Measurements from ENCODE around the gene RABL2A.
"Not testable (repeated sequence)": the region's sequence is repeated elsewhere in the genome, so short reads cannot be mapped to it uniquely, and the experiment has no call there.

The RABL2A gene

GRCh38 chr2:113663285-113664060 lies 36.4 kb downstream of the RABL2A start:
- H3K9me2 ChIP-seq (replicated peaks; ENCODE audit: control insufficient read depth, low read length); H3K27ac ChIP-seq (ENCODE audit: low read depth, low read length); H3K36me3 ChIP-seq (ENCODE audit: control insufficient read depth, low read length); H3F3A ChIP-seq (ENCODE audit: control insufficient read depth, insufficient read depth); H3K9me3 ChIP-seq (ENCODE audit: control insufficient read depth, insufficient read depth, low read length); H3K4me1 ChIP-seq (ENCODE audit: control insufficient read depth, low read length); H3K79me2 ChIP-seq (ENCODE audit: control insufficient read depth, low read length); H3K4me2 ChIP-seq (ENCODE audit: low read length); H3K4me3 ChIP-seq (ENCODE audit: low read length); H4K20me1 ChIP-seq (ENCODE audit: control insufficient read depth, insufficient read depth, low read depth, low read length); H3K27me3 ChIP-seq (ENCODE audit: control insufficient read depth, low read length): not testable (repeated sequence)

DNA sequence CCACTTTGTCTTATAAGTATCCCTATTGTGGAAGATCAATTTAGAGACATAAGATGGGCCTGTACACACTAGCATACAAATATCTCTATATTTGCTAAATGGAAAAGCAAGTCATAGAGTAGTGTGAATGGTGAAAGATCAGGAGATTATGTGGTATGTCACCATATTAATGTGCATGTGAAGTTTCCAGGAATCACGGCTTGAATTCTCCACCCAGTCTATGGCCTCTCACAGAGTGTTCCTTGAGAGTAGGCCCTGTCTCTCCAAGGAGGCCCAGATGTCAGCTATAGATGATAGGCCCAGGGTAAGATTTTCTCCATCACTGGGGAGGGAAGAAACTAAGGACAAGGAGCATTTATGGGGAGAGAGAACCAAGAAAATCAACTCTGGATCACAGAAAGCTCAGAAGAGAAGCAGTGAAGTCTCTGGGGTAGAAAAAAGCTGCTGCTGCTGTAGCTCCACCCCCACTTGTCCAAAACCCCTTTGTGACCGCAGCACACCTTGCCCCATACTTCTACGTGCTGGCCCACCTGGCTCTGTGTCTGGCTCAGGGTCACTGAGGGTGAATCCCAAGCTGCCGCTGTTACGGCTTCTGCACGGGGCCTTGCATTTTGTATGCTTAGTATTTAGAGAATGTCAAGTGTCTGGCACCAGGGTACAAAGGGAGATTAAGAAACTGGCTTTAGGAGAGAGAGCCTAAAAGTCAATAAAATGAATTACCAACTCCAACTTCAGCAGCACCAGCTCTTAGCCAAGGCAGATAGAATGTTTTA lies 37.9 kb downstream of the RABL2A start:
- not testable (repeated sequence) for H3F3A ChIP-seq (ENCODE audit: control insufficient read depth, insufficient read depth); H3K27me3 ChIP-seq (ENCODE audit: control insufficient read depth, low read length); H3K36me3 ChIP-seq (ENCODE audit: control insufficient read depth, low read length); H4K20me1 ChIP-seq (ENCODE audit: control insufficient read depth, insufficient read depth, low read depth, low read length); H3K79me2 ChIP-seq (ENCODE audit: control insufficient read depth, low read length); H3K4me2 ChIP-seq (ENCODE audit: low read length); H3K9me2 ChIP-seq (replicated peaks; ENCODE audit: control insufficient read depth, low read length); H3K9me3 ChIP-seq (ENCODE audit: control insufficient read depth, insufficient read depth, low read length); H3K4me3 ChIP-seq (ENCODE audit: low read length); H3K27ac ChIP-seq (ENCODE audit: low read depth, low read length); H3K4me1 ChIP-seq (ENCODE audit: control insufficient read depth, low read length)

DNA sequence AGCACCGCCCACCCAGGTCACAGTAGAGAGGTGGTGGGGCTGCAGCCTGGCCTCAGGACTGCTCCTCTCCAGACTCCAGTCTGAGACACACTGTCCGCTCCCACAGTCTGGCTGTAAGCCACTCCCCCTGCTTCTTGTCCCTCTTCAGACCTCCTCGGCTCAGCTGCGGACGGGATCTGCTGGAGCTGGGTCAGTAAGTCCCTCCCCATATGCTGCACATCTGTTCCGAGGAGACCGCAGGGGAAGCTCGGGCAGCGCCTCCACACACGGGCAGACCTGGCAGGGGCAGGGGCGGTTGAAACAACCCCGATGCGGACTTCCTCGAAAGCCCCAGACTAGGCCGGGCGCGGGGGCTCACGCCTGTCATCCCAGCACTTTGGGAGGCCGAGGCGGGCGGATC lies 41.9 kb downstream of the RABL2A start:
- H3K4me3 ChIP-seq (ENCODE audit: low read length), result not testable (repeated sequence)

GRCh38 chr2:113672326-113672932 lies 45.4 kb downstream of the RABL2A start:
- TF ChIP-seq CTCF (IDR thresholded peaks at IDR 0.05; ENCODE audit: low read depth, low read length, poor library complexity, severe bottlenecking) (no peak), EZH2phosphoT487 (IDR thresholded peaks at IDR 0.05; ENCODE audit: borderline replicate concordance, low read length) (no peak)
- no peak overlapping the region for H3K27ac ChIP-seq (ENCODE audit: low read depth, low read length)
- H3F3A ChIP-seq (ENCODE audit: control insufficient read depth, insufficient read depth), result no peaks in the 10 kb centered on the region
- no peak overlapping the region for H3K4me2 ChIP-seq (ENCODE audit: low read length)
- H3K9me2 ChIP-seq (replicated peaks; ENCODE audit: control insufficient read depth, low read length), result no peaks in the 10 kb centered on the region
- H3K27me3 ChIP-seq (ENCODE audit: control insufficient read depth, low read length), result no peaks in the 10 kb centered on the region
- H3K4me3 ChIP-seq (ENCODE audit: low read length), result no peak overlapping the region
- H4K20me1 ChIP-seq (ENCODE audit: control insufficient read depth, insufficient read depth, low read depth, low read length), result no peaks in the 10 kb centered on the region
- no peaks in the 10 kb centered on the region for H3K9me3 ChIP-seq (ENCODE audit: control insufficient read depth, insufficient read depth, low read length)
- H3K36me3 ChIP-seq (ENCODE audit: control insufficient read depth, low read length), result no peaks in the 10 kb centered on the region
- no peaks in the 10 kb centered on the region for H3K79me2 ChIP-seq (ENCODE audit: control insufficient read depth, low read length)
- no peaks in the 10 kb centered on the region for H3K4me1 ChIP-seq (ENCODE audit: control insufficient read depth, low read length)

More for the DNA sequence above, 41.9 kb downstream of the RABL2A start:
- H3K79me2 ChIP-seq (ENCODE audit: control insufficient read depth, low read length); H3K27me3 ChIP-seq (ENCODE audit: control insufficient read depth, low read length); H3K27ac ChIP-seq (ENCODE audit: low read depth, low read length); H3K36me3 ChIP-seq (ENCODE audit: control insufficient read depth, low read length); H3K4me1 ChIP-seq (ENCODE audit: control insufficient read depth, low read length); H3F3A ChIP-seq (ENCODE audit: control insufficient read depth, insufficient read depth); H4K20me1 ChIP-seq (ENCODE audit: control insufficient read depth, insufficient read depth, low read depth, low read length); H3K4me2 ChIP-seq (ENCODE audit: low read length); H3K9me2 ChIP-seq (replicated peaks; ENCODE audit: control insufficient read depth, low read length); H3K9me3 ChIP-seq (ENCODE audit: control insufficient read depth, insufficient read depth, low read length): not testable (repeated sequence)
